Inflammatory macrophage treated with lipopolysaccharide for 4 hours (primary cell): ENCODE results near the gene COQ3.
"Not testable (repeated sequence)": the region's sequence is repeated elsewhere in the genome, so short reads cannot be mapped to it uniquely, and the experiment has no call there.

Source experiments
- DNase-seq: peaks from one replicate; pipeline ENCODE4 v3.0.0-alpha.2; 2020

The COQ3 gene

GRCh38 chr6:99378636-99379035 lies 15.4 kb downstream of the COQ3 start:
- no peak for DNase-seq

- no peak for DNase-seq
Measured at GRCh38 chr6:99369533-99369932, 24.5 kb downstream of the COQ3 start.

GRCh38 chr6:99366852-99367251 lies 27.1 kb downstream of the COQ3 start:
- no peak for DNase-seq

GRCh38 chr6:99364026-99364425 lies 30.0 kb downstream of the COQ3 start:
- DNase-seq = no peak

GRCh38 chr6:99362678-99363268 lies 31.2 kb downstream of the COQ3 start:
- no peak for DNase-seq

- DNase-seq = no peak
Measured at GRCh38 chr6:99359800-99360199, 34.2 kb downstream of the COQ3 start.

- DNase-seq = no peak
Measured at GRCh38 chr6:99356641-99357040, 37.4 kb downstream of the COQ3 start.

GRCh38 chr6:99354983-99355382 lies 39.0 kb downstream of the COQ3 start:
- DNase-seq = no peak

GRCh38 chr6:99353126-99353525 lies 40.9 kb downstream of the COQ3 start:
- DNase-seq = no peak

GRCh38 chr6:99350573-99350972 lies 43.4 kb downstream of the COQ3 start:
- DNase-seq = no peak

GRCh38 chr6:99349171-99350141 lies 44.5 kb downstream of the COQ3 start, which contains the start of gene FAXC:
Gene FAXC (minus strand): TSS chr6:99349674. CDS start chr6:99349372, 302 bp downstream.
- no peak for DNase-seq

GRCh38 chr6:99348288-99349170 lies 45.5 kb downstream of the COQ3 start:
- DNase-seq = no peak

GRCh38 chr6:99347804-99348203 lies 46.2 kb downstream of the COQ3 start:
- DNase-seq = no peak

- no peak for DNase-seq
Measured at GRCh38 chr6:99346595-99346994, 47.4 kb downstream of the COQ3 start.

- no peak for DNase-seq
Measured at GRCh38 chr6:99345164-99345563, 48.8 kb downstream of the COQ3 start.

GRCh38 chr6:99344289-99344688 lies 49.7 kb downstream of the COQ3 start:
- DNase-seq = no peak

- DNase-seq = no peak
Measured at GRCh38 chr6:99341862-99342455, 52.0 kb downstream of the COQ3 start.

GRCh38 chr6:99338188-99338587 lies 55.8 kb downstream of the COQ3 start:
- no peak for DNase-seq

GRCh38 chr6:99335298-99335697 lies 58.7 kb downstream of the COQ3 start:
- DNase-seq = not testable (repeated sequence)

GRCh38 chr6:99334526-99335127 lies 59.4 kb downstream of the COQ3 start:
- DNase-seq = peak; percentile 43

GRCh38 chr6:99333068-99333467 lies 60.9 kb downstream of the COQ3 start:
- DNase-seq = no peak

- DNase-seq = no peak
Measured at GRCh38 chr6:99331531-99331930, 62.5 kb downstream of the COQ3 start.
